Colonic mucosa (tissue), 4 donors: ENCODE measurements around the gene SUSD4. TPM values are rescaled to one million over a fixed set of nuclear protein-coding genes. Genes with fewer than 3 reads are reported as not detected.

Source experiments
- DNase-seq: peaks from one replicate; pipeline ENCODE4 v3.0.0-alpha.2; 2020
- H3K27ac ChIP-seq: fragments of 200-600 bp; one replicate; pipeline ENCODE4 v1.8.0; 2021
- H3K27me3 ChIP-seq: fragments of 200-600 bp; one replicate; pipeline ENCODE4 v1.8.0; 2021
- H3K36me3 ChIP-seq: fragments of 200-600 bp; one replicate; pipeline ENCODE4 v1.8.0; 2021
- H3K4me1 ChIP-seq: fragments of 200-600 bp; one replicate; pipeline ENCODE4 v1.8.0; 2021; ENCODE audit warnings: mild to moderate bottlenecking
- H3K4me3 ChIP-seq: fragments of 200-600 bp; one replicate; pipeline ENCODE4 v1.8.0; 2021
- H3K9ac ChIP-seq, 2 donors: one replicate each; pipeline ENCODE4 v1.7.0; 2013; ENCODE audit warnings: control low read depth in 2 of 2, low read depth in 2 of 2, low read length in 2 of 2
- H3K9me3 ChIP-seq: fragments of 200-600 bp; one replicate; pipeline ENCODE4 v1.8.0; 2021
- intact Hi-C: fragments of 100-400 bp; cut with DNase I; formaldehyde crosslinking; loops from one replicate; pipeline ENCODE4 v1.14.1; 2022
- total RNA-seq, 2 donors: library from RNA; stranded (reverse); fragmentation: NEBNext Ultra II Directional in 1 of 2; extraction: Animal tissue kit (Norgen Biotek cat#: 25700) in 1 of 2; gene quantifications; one replicate each; pipeline ENCODE4 v1.2.1, GENCODE V29; 2021
- TF ChIP-seq, protein P1 (sequence below): fragments of 200-600 bp; IDR thresholded peaks from one replicate; pipeline ENCODE4 v1.8.0; 2022; ENCODE audit warnings: antibody characterized with exemption, mild to moderate bottlenecking
- donor health status: healthy.
- donor health status: DM: no; HTN: no; CAD: no.
- donor health status: DM: no; HTN: no; CAD: no.

The SUSD4 gene
- total RNA-seq, 2 donors from 2014 or later: 0.15 to 0.37 TPM

- Histone ChIP-seq H3K4me1 (no peaks in the 10 kb centered on the region), H3K27ac (no peak overlapping the region), H3K4me3 (no peak overlapping the region), H3K9me3 (no peaks in the 10 kb centered on the region), H3K27me3 (no peaks in the 10 kb centered on the region), H3K36me3 (no peaks in the 10 kb centered on the region), H3K9ac (no peak overlapping the region)
- intact Hi-C loops: no loop called here
- DNase-seq: no peak
- TF ChIP-seq, protein P1, sequence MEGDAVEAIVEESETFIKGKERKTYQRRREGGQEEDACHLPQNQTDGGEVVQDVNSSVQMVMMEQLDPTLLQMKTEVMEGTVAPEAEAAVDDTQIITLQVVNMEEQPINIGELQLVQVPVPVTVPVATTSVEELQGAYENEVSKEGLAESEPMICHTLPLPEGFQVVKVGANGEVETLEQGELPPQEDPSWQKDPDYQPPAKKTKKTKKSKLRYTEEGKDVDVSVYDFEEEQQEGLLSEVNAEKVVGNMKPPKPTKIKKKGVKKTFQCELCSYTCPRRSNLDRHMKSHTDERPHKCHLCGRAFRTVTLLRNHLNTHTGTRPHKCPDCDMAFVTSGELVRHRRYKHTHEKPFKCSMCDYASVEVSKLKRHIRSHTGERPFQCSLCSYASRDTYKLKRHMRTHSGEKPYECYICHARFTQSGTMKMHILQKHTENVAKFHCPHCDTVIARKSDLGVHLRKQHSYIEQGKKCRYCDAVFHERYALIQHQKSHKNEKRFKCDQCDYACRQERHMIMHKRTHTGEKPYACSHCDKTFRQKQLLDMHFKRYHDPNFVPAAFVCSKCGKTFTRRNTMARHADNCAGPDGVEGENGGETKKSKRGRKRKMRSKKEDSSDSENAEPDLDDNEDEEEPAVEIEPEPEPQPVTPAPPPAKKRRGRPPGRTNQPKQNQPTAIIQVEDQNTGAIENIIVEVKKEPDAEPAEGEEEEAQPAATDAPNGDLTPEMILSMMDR: no peak
These were observed 162.0 kb downstream of the SUSD4 start for GRCh38 chr1:223201967-223202366.

DNA sequence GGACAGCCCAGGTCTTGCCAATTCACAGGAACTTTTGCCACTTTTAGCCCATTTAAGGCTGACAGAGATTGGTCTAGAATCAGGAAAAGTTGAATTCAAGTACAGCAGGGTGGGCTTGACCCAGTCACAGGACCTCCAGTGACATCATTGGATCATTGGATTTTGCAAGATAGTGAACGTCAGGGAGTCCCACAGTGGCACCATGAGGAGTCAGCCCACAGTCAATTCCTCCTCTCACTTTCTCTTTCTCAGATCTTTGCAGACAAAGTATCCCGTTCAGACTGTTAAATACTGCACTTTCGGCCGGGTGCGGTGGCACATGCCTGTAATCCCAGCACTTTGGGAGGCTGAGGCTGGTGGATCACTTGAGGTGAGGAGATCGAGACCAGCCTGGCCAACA, 163.1 kb downstream of the SUSD4 start:
- DNase-seq: no peak
- Histone ChIP-seq H3K9me3 (no peaks in the 10 kb centered on the region), H3K27me3 (no peaks in the 10 kb centered on the region), H3K4me3 (no peak overlapping the region), H3K36me3 (no peaks in the 10 kb centered on the region), H3K27ac (no peak overlapping the region), H3K4me1 (no peaks in the 10 kb centered on the region), H3K9ac (no peak overlapping the region)
- TF ChIP-seq, protein P1: no peak
- intact Hi-C loops: no loop called here

- H3K9ac ChIP-seq: no peak overlapping the region
- no peak overlapping the region for H3K4me3 ChIP-seq
- intact Hi-C loops: no loop called here
- H3K27me3 ChIP-seq: no peaks in the 10 kb centered on the region
- TF ChIP-seq, protein P1: no peak
- no peaks in the 10 kb centered on the region for H3K36me3 ChIP-seq
- no peaks in the 10 kb centered on the region for H3K9me3 ChIP-seq
- no peaks in the 10 kb centered on the region for H3K4me1 ChIP-seq
- H3K27ac ChIP-seq: no peak overlapping the region
- DNase-seq: no peak
These were observed 164.8 kb downstream of the SUSD4 start for GRCh38 chr1:223199094-223199647.

- TF ChIP-seq, protein P1: no peak
- no peak for DNase-seq
- Histone ChIP-seq H3K4me1 (no peaks in the 10 kb centered on the region), H3K27ac (no peak overlapping the region), H3K9me3 (no peaks in the 10 kb centered on the region), H3K4me3 (no peak overlapping the region), H3K27me3 (no peaks in the 10 kb centered on the region), H3K9ac (no peak overlapping the region), H3K36me3 (no peaks in the 10 kb centered on the region)
- intact Hi-C loops: no loop called here
These were observed 165.4 kb downstream of the SUSD4 start for GRCh38 chr1:223198628-223198965.

DNA sequence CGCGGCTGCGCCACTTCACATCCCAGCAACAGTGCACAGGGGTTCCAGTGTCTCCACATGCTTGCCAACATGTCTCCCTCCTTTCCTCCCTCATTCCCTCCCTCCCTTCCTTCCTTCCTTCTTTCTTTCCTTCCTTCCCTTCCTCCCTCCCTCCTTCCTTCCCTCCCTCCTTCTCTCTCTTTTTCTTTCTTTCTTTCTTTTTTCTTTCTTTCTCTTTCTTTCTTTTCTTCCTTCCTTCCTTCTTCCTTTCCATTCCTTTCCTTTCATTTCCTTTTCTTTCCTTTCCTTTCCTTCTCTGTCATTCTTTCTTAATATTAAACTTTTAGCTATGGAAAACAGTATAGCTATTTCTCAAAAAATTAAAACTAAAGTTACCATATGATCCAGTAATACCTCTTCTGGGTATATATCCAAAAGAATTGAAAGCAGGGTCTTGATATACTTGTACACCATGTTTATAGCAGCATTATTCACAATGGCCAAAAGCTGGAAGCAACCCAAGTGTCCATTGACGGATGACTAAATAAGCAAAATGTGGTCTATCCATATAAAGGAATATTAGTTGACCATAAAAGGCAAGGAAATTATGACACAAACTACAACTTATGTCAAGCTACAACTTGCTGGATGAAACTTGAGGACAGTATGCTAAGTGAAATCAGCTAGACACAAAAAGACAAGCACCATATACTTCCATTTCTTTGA, 165.9 kb downstream of the SUSD4 start:
- TF ChIP-seq, protein P1: no peak
- H3K4me1 ChIP-seq: no peaks in the 10 kb centered on the region

More for the DNA sequence above, 165.9 kb downstream of the SUSD4 start:
- Histone ChIP-seq H3K36me3 (no peaks in the 10 kb centered on the region), H3K9ac (no peak overlapping the region), H3K27me3 (no peaks in the 10 kb centered on the region), H3K4me3 (no peak overlapping the region), H3K27ac (no peak overlapping the region), H3K9me3 (no peaks in the 10 kb centered on the region)
- intact Hi-C loops: no loop called here
- DNase-seq: no peak
